ENCODE data around the gene NUP54.

DNA sequence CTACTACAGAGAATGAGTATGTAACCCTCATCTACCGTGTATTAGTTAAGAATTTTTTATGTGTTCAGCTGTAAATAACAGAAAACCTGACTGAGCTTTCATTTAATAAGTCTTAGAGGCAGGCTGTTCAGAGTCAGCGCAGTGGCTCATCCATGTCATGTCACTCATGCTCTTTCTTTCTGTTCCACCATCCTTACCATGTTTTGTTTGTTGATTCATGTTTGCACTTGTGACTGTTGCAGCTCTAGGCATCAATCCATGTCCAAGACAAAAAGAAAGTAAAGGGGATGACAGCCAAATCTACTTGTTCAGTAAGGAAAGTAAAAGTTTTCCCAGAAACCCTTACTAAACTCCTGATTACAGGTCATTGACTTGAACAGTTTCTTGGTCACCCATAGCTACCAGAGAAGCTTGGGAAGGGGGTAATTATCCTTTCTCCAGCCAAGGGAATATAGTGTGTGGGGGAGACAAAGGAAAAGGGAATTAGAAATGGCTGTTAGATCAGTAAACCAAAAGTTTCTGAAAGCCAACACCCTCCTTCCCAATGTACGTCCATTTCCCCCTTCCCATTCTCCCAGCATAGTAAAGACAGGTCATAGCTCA is 64.7 kb downstream of the NUP54 start:
- TF ChIP-seq, protein P1, sequence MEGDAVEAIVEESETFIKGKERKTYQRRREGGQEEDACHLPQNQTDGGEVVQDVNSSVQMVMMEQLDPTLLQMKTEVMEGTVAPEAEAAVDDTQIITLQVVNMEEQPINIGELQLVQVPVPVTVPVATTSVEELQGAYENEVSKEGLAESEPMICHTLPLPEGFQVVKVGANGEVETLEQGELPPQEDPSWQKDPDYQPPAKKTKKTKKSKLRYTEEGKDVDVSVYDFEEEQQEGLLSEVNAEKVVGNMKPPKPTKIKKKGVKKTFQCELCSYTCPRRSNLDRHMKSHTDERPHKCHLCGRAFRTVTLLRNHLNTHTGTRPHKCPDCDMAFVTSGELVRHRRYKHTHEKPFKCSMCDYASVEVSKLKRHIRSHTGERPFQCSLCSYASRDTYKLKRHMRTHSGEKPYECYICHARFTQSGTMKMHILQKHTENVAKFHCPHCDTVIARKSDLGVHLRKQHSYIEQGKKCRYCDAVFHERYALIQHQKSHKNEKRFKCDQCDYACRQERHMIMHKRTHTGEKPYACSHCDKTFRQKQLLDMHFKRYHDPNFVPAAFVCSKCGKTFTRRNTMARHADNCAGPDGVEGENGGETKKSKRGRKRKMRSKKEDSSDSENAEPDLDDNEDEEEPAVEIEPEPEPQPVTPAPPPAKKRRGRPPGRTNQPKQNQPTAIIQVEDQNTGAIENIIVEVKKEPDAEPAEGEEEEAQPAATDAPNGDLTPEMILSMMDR (IDR thresholded peaks at IDR 0.05) = no peak
- TF ChIP-seq POLR2A (IDR thresholded peaks at IDR 0.05) = no peak
